SU-DHL-6 (cell line): ENCODE results near the gene THAP7.

ENCODE experiments used
- CTCF ChIP-seq: fragments of 200-600 bp; sonication (generic); IDR thresholded peaks from one replicate; pipeline ENCODE4 v1.5.1; 2017; ENCODE audit warnings: antibody characterized with exemption, mild to moderate bottlenecking, low read length, moderate library complexity; ENCODE audit not compliant: insufficient read depth, poor library complexity, severe bottlenecking
- EZH2phosphoT487 ChIP-seq: fragments of 200-600 bp; sonication (generic), shearing (Covaris generic); conservative IDR thresholded peaks from 2 replicates; pipeline ENCODE4 v1.6.1; 2018; ENCODE audit warnings: mild to moderate bottlenecking, antibody characterized with exemption, low read length, moderate library complexity, mixed read lengths

DNA sequence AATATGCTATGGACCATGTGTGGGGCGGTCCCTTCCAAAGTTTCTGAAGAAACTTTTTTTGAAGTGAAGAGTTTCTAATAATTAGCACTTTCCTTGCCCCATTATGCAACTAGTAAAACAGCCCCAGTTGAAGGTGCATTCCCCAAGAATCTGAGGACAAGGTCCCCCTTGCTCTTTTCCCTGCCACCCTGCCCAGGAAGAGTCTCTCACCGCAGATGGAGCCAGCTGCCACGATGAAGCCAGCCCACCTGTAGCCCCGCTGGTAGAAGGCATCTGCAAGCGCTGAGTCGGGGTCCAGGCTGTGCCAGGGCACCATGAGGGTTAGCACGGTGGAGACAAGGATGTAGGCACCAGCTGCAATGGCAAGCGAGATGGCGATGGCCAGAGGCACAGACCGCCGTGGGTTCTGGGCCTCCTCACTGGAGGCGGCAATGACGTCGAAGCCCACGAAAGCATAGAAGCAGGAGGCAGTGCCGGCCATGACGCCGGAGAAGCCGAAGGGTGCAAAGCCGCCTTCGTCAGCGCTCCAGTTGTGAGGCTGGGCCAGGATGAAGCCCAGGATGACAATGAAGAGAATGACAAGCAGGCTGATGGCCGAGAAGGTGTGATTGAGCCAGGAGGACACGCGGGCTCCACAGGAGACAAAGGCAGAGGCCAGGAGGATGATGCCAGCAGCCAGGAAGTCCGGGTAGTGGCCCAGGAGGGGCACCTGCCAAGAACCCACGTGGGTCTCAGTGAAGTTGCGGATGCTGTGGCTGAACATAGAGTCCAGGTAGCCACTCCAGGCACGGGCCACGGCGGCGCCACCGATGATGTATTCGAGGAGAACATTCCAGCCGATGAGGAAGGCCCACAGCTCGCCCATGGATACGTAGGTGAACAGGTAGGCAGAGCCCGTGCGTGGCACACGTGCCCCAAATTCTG, 29.0 kb upstream of the THAP7 start:
- no peak for TF ChIP-seq CTCF
- no peak for TF ChIP-seq EZH2phosphoT487
